ENCODE results near the gene TCAP.

TCAP gene

DNA sequence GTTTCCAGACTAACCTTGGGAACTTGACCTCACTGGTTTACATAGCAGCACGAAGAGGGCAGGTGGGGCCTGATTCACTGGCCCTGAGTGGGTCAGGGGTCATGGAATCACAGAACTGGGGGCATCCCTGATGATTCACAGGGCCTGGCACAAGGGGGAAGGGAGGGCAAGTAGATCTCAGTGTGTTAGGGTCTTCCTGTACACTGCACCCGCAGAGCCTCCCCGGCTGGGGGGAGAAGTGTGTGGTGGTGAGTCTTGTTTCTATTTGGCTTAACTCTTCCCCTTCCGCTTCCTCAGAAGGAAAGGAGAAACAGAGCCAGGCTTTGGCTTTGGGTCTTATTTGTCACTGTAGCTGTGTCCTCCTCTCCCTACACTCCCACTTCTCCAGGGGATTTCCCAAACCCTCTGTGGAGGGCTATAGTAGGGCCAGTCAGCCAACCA lies 24.5 kb upstream of the TCAP start:
- no peak overlapping the region for H3K4me3 ChIP-seq (ENCODE audit: low read depth, low read length)
- DNase-seq (ENCODE audit: low read depth), result no peak
- in situ Hi-C loops (cut with HindIII; ENCODE audit: low sequenced_read_pairs), result no loop called here
- TF ChIP-seq, protein P1, sequence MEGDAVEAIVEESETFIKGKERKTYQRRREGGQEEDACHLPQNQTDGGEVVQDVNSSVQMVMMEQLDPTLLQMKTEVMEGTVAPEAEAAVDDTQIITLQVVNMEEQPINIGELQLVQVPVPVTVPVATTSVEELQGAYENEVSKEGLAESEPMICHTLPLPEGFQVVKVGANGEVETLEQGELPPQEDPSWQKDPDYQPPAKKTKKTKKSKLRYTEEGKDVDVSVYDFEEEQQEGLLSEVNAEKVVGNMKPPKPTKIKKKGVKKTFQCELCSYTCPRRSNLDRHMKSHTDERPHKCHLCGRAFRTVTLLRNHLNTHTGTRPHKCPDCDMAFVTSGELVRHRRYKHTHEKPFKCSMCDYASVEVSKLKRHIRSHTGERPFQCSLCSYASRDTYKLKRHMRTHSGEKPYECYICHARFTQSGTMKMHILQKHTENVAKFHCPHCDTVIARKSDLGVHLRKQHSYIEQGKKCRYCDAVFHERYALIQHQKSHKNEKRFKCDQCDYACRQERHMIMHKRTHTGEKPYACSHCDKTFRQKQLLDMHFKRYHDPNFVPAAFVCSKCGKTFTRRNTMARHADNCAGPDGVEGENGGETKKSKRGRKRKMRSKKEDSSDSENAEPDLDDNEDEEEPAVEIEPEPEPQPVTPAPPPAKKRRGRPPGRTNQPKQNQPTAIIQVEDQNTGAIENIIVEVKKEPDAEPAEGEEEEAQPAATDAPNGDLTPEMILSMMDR (IDR thresholded peaks at IDR 0.05; ENCODE audit: low read depth, low read length, missing control alignments), result no peak

DNA sequence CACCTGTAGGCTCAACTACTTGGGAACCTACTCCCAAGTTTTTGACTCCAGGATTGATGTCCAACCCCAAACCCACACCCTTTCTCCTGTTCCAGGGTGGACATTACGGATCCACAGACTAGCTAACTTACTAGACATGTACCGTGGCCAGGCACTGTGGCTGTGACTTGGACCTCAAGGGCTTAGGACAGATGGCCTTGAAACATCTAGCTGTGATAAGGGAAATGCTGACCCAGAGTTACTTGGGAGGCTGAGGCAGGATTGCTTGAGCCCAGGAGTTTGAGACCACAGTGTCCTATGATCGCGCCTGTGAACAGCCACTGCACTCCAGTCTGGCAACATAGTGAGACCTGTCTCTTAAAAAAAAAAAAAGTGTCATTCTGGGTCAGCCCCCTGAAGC lies 24.1 kb upstream of the TCAP start:
- TF ChIP-seq, protein P1 (IDR thresholded peaks at IDR 0.05; ENCODE audit: low read depth, low read length, missing control alignments), result no peak
- H3K4me3 ChIP-seq (ENCODE audit: low read depth, low read length), result no peak overlapping the region
- in situ Hi-C loops (cut with HindIII; ENCODE audit: low sequenced_read_pairs), result no loop called here
- DNase-seq (ENCODE audit: low read depth), result no peak

DNA sequence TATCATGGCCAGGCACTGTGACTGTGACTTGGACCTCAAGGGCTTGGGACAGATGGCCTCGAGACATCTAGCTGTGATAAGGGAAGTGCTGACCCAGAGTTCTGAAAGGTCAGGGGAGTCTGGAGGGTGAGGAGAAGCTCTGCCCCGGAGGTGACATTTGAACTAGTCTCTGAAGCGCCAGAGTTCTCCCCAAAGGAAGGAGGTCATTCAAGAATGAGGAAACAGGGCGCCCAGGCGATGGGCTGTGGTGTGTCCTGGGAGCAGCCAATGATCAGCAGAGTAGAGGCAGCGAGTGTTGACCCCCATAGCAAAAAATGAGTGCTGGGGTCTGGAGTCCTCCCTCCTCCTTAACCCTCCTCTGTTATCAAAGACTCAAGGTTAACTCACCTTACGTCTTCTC lies 23.3 kb upstream of the TCAP start:
- TF ChIP-seq, protein P1 (IDR thresholded peaks at IDR 0.05; ENCODE audit: low read depth, low read length, missing control alignments), result no peak
- no peak overlapping the region for H3K4me3 ChIP-seq (ENCODE audit: low read depth, low read length)
- in situ Hi-C loops (cut with HindIII; ENCODE audit: low sequenced_read_pairs), result no loop called here
- DNase-seq (ENCODE audit: low read depth), result no peak

DNA sequence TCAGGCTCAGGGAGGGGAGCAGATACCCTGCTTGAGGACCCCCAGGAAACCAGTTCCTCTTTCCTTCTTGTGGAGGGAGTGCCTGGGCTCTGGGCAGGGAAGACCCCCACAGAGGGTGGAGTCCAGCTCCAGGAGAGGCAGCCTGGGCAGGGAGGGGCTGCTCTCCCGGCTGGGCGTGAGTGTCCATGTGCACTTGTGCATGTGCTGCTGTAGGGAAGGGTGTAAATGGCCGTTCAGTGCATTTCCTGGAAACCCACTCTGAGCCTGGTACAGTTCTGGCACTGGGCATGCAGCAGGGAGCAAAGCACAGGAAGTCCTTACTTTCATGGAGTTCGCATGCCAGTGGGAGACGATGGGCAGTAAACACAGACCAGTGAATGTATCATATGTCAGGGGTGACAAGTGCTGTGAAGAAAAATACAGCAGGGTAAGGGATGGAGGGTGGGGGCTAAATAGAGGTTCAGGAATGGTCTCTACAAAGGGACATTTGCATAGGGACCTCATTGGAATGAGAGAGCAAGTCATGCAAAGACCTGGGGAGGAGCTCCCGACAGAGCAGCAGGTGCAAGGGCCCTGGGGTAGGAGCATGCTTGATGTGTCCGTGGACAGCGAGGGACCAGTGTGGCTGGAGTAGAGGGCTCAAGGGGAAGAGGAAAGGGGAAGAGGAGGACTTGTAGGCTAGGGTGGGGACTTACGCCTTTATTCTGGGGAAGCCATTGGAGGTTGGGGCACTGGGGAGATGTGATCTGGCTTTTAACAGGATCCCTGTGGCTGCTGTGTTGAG lies 22.7 kb upstream of the TCAP start:
- no peak for DNase-seq (ENCODE audit: low read depth)
- TF ChIP-seq, protein P1 (IDR thresholded peaks at IDR 0.05; ENCODE audit: low read depth, low read length, missing control alignments), result no peak
- in situ Hi-C loops (cut with HindIII; ENCODE audit: low sequenced_read_pairs), result no loop called here
- H3K4me3 ChIP-seq (ENCODE audit: low read depth, low read length), result no peak overlapping the region

DNA sequence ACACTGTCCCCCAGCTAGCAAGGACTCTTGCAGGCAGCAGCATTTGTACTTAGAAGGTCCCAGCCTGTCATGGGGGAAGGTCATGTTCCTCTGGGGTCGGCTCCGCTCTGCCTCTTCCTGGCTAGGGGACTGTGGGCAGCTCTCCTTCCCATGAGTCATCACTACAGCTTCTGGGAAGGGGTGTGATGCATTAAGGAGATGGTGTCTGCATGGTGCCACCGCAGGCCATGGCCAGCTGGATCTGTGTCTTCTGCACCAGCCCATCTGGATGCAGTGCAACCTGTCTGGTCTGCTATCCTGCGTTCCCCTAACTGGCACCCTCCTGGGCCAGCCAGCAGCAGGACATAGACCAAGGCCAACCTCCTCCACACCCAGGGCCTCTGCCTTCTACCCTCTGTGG lies 21.9 kb upstream of the TCAP start:
- in situ Hi-C loops (cut with HindIII; ENCODE audit: low sequenced_read_pairs), result no loop called here
- DNase-seq (ENCODE audit: low read depth), result no peak
- no peak overlapping the region for H3K4me3 ChIP-seq (ENCODE audit: low read depth, low read length)
- TF ChIP-seq, protein P1 (IDR thresholded peaks at IDR 0.05; ENCODE audit: low read depth, low read length, missing control alignments), result no peak

DNA sequence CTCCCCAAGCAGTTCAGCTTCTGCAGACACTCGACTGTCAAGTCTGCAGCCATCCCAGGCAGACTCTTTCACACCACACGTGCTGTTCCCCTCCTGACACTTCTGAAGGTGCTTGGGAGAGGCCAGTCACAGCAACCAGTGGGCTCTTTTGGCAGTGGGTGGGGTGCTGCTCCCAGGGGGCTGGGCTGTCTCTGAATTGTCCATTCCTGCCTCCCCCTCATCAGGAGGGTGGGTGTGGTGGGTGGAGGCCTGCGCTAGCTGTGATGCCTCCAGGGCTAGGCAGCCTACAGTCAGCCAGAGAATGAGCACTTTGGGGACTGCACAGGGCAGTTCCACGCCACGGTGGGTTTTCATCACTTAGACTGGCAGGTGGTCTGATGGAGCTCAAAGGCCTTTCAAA lies 17.9 kb upstream of the TCAP start:
- TF ChIP-seq, protein P1 (IDR thresholded peaks at IDR 0.05; ENCODE audit: low read depth, low read length, missing control alignments), result no peak
- in situ Hi-C loops (cut with HindIII; ENCODE audit: low sequenced_read_pairs), result no loop called here
- no peak overlapping the region for H3K4me3 ChIP-seq (ENCODE audit: low read depth, low read length)
- DNase-seq (ENCODE audit: low read depth), result no peak
